Measurements from ENCODE around the gene PLPPR2. TPM values are rescaled to one million over a fixed set of nuclear protein-coding genes. Genes with fewer than 3 reads are reported as not detected.

Gene PLPPR2
- total and polyA plus RNA-seq, 2 of the 4 experiments (the other 2 are of a cell fraction) = 3.9 to 45.2 TPM

GRCh38 chr19:11364935-11365334, 9.7 kb downstream of the PLPPR2 start:
- TF ChIP-seq USF2 (IDR thresholded peaks at IDR 0.05; ENCODE audit: low read depth, low read length) (no peak), SMC3 (IDR thresholded peaks at IDR 0.05; ENCODE audit: low read depth, low read length) (no peak)
- POLR2A ChIA-PET (ENCODE audit: unreplicated experiment) = no interaction called here
- no peak overlapping the region for H3K4ac ChIP-seq (ENCODE audit: low read depth, low read length)
- ATAC-seq (ENCODE audit: low read depth) (no peak), DNase-seq (no peak)
- H3K4me3 ChIP-seq (ENCODE audit: insufficient read depth, low read depth, low read length) = no peak overlapping the region
- no peaks in the 10 kb centered on the region for H3K4me1 ChIP-seq (ENCODE audit: control insufficient read depth, insufficient read depth, low read length)
- no peak overlapping the region for H2BK5ac ChIP-seq (ENCODE audit: low read depth, low read length, poor library complexity, severe bottlenecking)
- H2BK20ac ChIP-seq (ENCODE audit: low read depth, low read length) = no peak overlapping the region
- H3K79me1 ChIP-seq (ENCODE audit: low read depth in 1 of 2, low read length in 2 of 2) = no peaks in the 10 kb centered on the region
- dilution Hi-C loops (cut with HindIII; ENCODE audit: low sequenced_read_pairs, unreplicated experiment) = no loop called here
- no peak overlapping the region for H2BK15ac ChIP-seq (ENCODE audit: low read depth, low read length)
- no peak overlapping the region for H3K14ac ChIP-seq (replicated peaks; ENCODE audit: low read depth, low read length)
- no peak overlapping the region for H3K23ac ChIP-seq (ENCODE audit: low read depth, low read length)
- WGBS, 2 experiments (ENCODE audit: extremely low coverage in 2 of 2, insufficient read length in 1 of 2) = no CpG with 5 or more reads among the region's 5 CpGs
- peaks cover 36% of the 10 kb centered on the region for H3K36me3 ChIP-seq (ENCODE audit: control insufficient read depth, insufficient read depth, low read length)
- H3K56ac ChIP-seq (ENCODE audit: extremely low read depth, insufficient read depth, low read length) = no peak overlapping the region
- H2BK120ac ChIP-seq (ENCODE audit: low read depth, low read length) = no peak overlapping the region
- no peak overlapping the region for H2AFZ ChIP-seq (replicated peaks; ENCODE audit: low read length, poor library complexity)
- no peaks in the 10 kb centered on the region for H3K27me3 ChIP-seq (ENCODE audit: control insufficient read depth, insufficient read depth, low read length)
- no peak overlapping the region for H3K27ac ChIP-seq (ENCODE audit: insufficient read depth, low read length)
- H2AK9ac ChIP-seq (replicated peaks; ENCODE audit: low read depth, low read length, poor library complexity) = no peak overlapping the region
- H4K20me1 ChIP-seq (ENCODE audit: insufficient read depth, low read length) = peaks cover 3% of the 10 kb centered on the region; the same call in 1 of the 2 replicates
- peaks cover 9% of the 10 kb centered on the region; the same call in 1 of the 2 replicates for H3K9me1 ChIP-seq (ENCODE audit: insufficient read depth, low read length)
- in situ Hi-C loops (cut with MboI; ENCODE audit: low sequenced_read_pairs) = no loop called here
- CTCF ChIA-PET = no interaction called here
- H3K9ac ChIP-seq (ENCODE audit: low read depth, low read length) = no peak overlapping the region
- no peak overlapping the region for H3K4me2 ChIP-seq (ENCODE audit: low read depth, low read length)
- H3K9me3 ChIP-seq (ENCODE audit: control insufficient read depth, insufficient read depth, low read length) = no peaks in the 10 kb centered on the region
- no peak overlapping the region for H2AK5ac ChIP-seq (ENCODE audit: low read depth, low read length)
- TSS peak; percentile 96 for BruUV-seq (replicated peaks)
- intact Hi-C loops (cut with micrococcal nuclease) = no loop called here
- no peak overlapping the region for H4K8ac ChIP-seq (ENCODE audit: low read depth in 2 of 2, low read length in 2 of 2)
- no peak overlapping the region for H4K91ac ChIP-seq (ENCODE audit: insufficient read depth, low read depth, low read length)
- H4K5ac ChIP-seq (ENCODE audit: low read depth, low read length) = no peak overlapping the region
- H3K18ac ChIP-seq (ENCODE audit: low read depth, low read length) = no peak overlapping the region
